Neural progenitor cell (in vitro differentiated cells): Measurements from ENCODE around the gene CDH12. TPM values are rescaled to one million over a fixed set of nuclear protein-coding genes. Genes with fewer than 3 reads are reported as not detected.

ENCODE experiments used
- DNase-seq: peaks from one replicate; pipeline ENCODE4 v3.0.0-alpha.2; 2016; ENCODE audit warnings: low spot score
- H2AFZ ChIP-seq: fragments of 200-600 bp; sonication (generic); replicated peaks from 2 replicates; pipeline ENCODE4 v1.6.1; 2016; ENCODE audit warnings: antibody characterized with exemption
- H3F3A ChIP-seq: fragments of 200-600 bp; sonication (generic); 2 replicates; pipeline ENCODE4 v1.6.1; 2016; ENCODE audit warnings: antibody characterized with exemption, low read depth
- H3K27ac ChIP-seq: fragments of 200-600 bp; sonication (generic); 2 replicates; pipeline ENCODE4 v1.5.1; 2016; ENCODE audit warnings: mild to moderate bottlenecking
- H3K27me3 ChIP-seq: fragments of 200-600 bp; sonication (generic); 2 replicates; pipeline ENCODE4 v1.6.1; 2016; ENCODE audit warnings: mild to moderate bottlenecking, moderate library complexity
- H3K36me3 ChIP-seq: fragments of 200-600 bp; sonication (generic); 2 replicates; pipeline ENCODE4 v1.5.1; 2016
- H3K4me1 ChIP-seq: fragments of 200-600 bp; sonication (generic); 2 replicates; pipeline ENCODE4 v1.6.1; 2016; ENCODE audit warnings: mixed run types
- H3K4me2 ChIP-seq: fragments of 200-600 bp; sonication (generic); 2 replicates; pipeline ENCODE4 v1.6.1; 2016
- H3K4me3 ChIP-seq: fragments of 200-600 bp; sonication (generic); 2 replicates; pipeline ENCODE4 v1.5.1; 2016
- H3K79me2 ChIP-seq: fragments of 200-600 bp; sonication (generic); 2 replicates; pipeline ENCODE4 v1.6.1; 2016; ENCODE audit warnings: low read depth
- H3K9ac ChIP-seq: fragments of 200-600 bp; sonication (generic); 2 replicates; pipeline ENCODE4 v1.6.1; 2016
- H3K9me3 ChIP-seq: fragments of 200-600 bp; sonication (generic); 2 replicates; pipeline ENCODE4 v1.5.1; 2016; ENCODE audit warnings: low read depth
- H4K20me1 ChIP-seq: fragments of 200-600 bp; sonication (generic); 2 replicates; pipeline ENCODE4 v1.6.1; 2016; ENCODE audit warnings: low read depth
- H3K27ac Mint-ChIP-seq: 3 replicates; pipeline ENCODE4 v1.8.0; 2021; ENCODE audit warnings: mixed read lengths
- H3K27me3 Mint-ChIP-seq: 2 replicates; pipeline ENCODE4 v1.8.0; 2022; ENCODE audit warnings: low read depth, mild to moderate bottlenecking, inconsistent platforms, moderate library complexity, mixed read lengths; ENCODE audit not compliant: insufficient read depth
- H3K36me3 Mint-ChIP-seq: 3 replicates; pipeline ENCODE4 v1.8.0; 2021; ENCODE audit warnings: mixed read lengths
- H3K4me1 Mint-ChIP-seq: 3 replicates; pipeline ENCODE4 v1.8.0; 2021; ENCODE audit warnings: mixed read lengths
- H3K4me3 Mint-ChIP-seq: 3 replicates; pipeline ENCODE4 v1.8.0; 2021; ENCODE audit warnings: mild to moderate bottlenecking, moderate library complexity, mixed read lengths
- H3K9me3 Mint-ChIP-seq: 3 replicates; pipeline ENCODE4 v1.8.0; 2020; ENCODE audit warnings: mixed read lengths
- EZH2 ChIP-seq: fragments of 200-600 bp; sonication (generic); IDR thresholded peaks from 2 replicates; pipeline ENCODE4 v1.6.1; 2017; ENCODE audit warnings: antibody characterized with exemption, mild to moderate bottlenecking, moderate library complexity
- EZH2phosphoT487 ChIP-seq: fragments of 200-600 bp; sonication (generic); IDR thresholded peaks from 2 replicates; pipeline ENCODE4 v1.6.1; 2017; ENCODE audit warnings: antibody characterized with exemption
- total RNA-seq: library from RNA; depleted of rRNA; stranded (reverse); fragments of >200 nt; gene quantifications from 2 replicates; pipeline ENCODE4 v1.2.3, GENCODE V29; 2015; ENCODE audit warnings: low replicate concordance
- TF ChIP-seq, protein P1 (sequence below): fragments of 200-600 bp; sonication (generic); IDR thresholded peaks from 2 replicates; pipeline ENCODE4 v1.5.1; 2017; ENCODE audit warnings: antibody characterized with exemption, mild to moderate bottlenecking

Gene CDH12
- total RNA-seq, 1 donor from 2014 or later, result not detected

DNA sequence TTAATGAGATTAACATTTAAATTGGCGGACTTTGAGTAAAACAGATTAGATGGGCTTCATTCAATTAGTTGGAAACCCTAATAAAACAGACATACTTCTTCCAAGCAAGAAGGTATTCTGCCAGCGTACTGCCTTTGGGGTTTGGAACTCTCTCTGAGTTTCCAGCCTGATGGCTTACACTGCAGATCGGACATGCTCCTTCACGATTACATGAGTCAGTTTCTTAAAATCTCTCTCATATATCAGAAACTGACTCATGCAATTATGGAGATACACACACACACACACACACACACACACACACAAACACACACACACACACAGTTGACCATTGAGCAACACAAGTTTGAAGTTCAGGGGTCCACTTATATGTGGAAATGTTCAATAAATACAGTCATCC is 789.4 kb downstream of the CDH12 start:
- H3K27ac Mint-ChIP-seq, result no peak overlapping the region
- no peak for DNase-seq
- no peaks in the 10 kb centered on the region for H3K9me3 ChIP-seq
- no peaks in the 10 kb centered on the region for H3F3A ChIP-seq
- no peak overlapping the region for H3K27ac ChIP-seq
- no peak for TF ChIP-seq EZH2phosphoT487
- TF ChIP-seq, protein P1, sequence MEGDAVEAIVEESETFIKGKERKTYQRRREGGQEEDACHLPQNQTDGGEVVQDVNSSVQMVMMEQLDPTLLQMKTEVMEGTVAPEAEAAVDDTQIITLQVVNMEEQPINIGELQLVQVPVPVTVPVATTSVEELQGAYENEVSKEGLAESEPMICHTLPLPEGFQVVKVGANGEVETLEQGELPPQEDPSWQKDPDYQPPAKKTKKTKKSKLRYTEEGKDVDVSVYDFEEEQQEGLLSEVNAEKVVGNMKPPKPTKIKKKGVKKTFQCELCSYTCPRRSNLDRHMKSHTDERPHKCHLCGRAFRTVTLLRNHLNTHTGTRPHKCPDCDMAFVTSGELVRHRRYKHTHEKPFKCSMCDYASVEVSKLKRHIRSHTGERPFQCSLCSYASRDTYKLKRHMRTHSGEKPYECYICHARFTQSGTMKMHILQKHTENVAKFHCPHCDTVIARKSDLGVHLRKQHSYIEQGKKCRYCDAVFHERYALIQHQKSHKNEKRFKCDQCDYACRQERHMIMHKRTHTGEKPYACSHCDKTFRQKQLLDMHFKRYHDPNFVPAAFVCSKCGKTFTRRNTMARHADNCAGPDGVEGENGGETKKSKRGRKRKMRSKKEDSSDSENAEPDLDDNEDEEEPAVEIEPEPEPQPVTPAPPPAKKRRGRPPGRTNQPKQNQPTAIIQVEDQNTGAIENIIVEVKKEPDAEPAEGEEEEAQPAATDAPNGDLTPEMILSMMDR, result no peak
- TF ChIP-seq EZH2, result no peak
- no peaks in the 10 kb centered on the region for H3K36me3 Mint-ChIP-seq
- no peaks in the 10 kb centered on the region for H3K27me3 Mint-ChIP-seq
- no peaks in the 10 kb centered on the region for H3K36me3 ChIP-seq
- H3K79me2 ChIP-seq, result no peaks in the 10 kb centered on the region
- no peaks in the 10 kb centered on the region for H3K4me1 Mint-ChIP-seq
- no peaks in the 10 kb centered on the region for H3K9me3 Mint-ChIP-seq
- no peak overlapping the region for H3K9ac ChIP-seq
- no peak overlapping the region for H3K4me3 ChIP-seq
- no peak overlapping the region for H3K4me2 ChIP-seq
- no peak overlapping the region for H3K4me3 Mint-ChIP-seq
- no peaks in the 10 kb centered on the region for H3K4me1 ChIP-seq
- no peaks in the 10 kb centered on the region for H4K20me1 ChIP-seq
- H2AFZ ChIP-seq, result no peak overlapping the region
- no peaks in the 10 kb centered on the region for H3K27me3 ChIP-seq

DNA sequence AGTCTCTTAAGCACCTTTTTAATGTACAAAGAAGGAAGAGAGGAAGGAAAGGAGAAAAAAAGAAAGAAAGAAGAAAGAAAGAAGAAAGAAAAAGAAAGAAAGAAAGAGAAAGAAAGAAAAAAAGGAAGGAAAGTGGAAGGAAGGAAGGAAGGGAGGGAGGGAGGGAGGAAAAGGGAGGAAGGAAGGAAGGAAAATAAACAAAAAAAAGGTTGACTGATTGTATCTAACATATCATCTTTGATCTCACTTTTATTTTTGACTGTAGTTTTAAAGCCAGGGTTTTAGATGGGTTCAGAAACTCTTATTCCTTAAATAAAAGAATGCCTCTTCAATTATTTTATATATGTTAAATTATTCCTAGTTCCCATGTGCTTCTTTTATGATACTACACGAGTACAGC is 794.5 kb downstream of the CDH12 start:
- no peaks in the 10 kb centered on the region for H3K9me3 ChIP-seq
- no peak overlapping the region for H2AFZ ChIP-seq
- no peak overlapping the region for H3K4me3 ChIP-seq
- no peaks in the 10 kb centered on the region for H3K79me2 ChIP-seq
- H3K27me3 Mint-ChIP-seq, result no peaks in the 10 kb centered on the region
- no peaks in the 10 kb centered on the region for H4K20me1 ChIP-seq
- H3K27ac Mint-ChIP-seq, result no peak overlapping the region
- H3K4me2 ChIP-seq, result no peak overlapping the region
- no peaks in the 10 kb centered on the region for H3K36me3 Mint-ChIP-seq
- no peak overlapping the region for H3K9ac ChIP-seq
- no peak for DNase-seq
- H3F3A ChIP-seq, result no peaks in the 10 kb centered on the region
- H3K27ac ChIP-seq, result no peak overlapping the region
- TF ChIP-seq EZH2phosphoT487 (no peak), EZH2 (no peak)
- TF ChIP-seq, protein P1, result no peak
- H3K36me3 ChIP-seq, result no peaks in the 10 kb centered on the region
- no peak overlapping the region for H3K4me3 Mint-ChIP-seq
- no peaks in the 10 kb centered on the region for H3K27me3 ChIP-seq
- H3K4me1 Mint-ChIP-seq, result peaks cover under 1% of the 10 kb centered on the region
- H3K9me3 Mint-ChIP-seq, result no peaks in the 10 kb centered on the region
- no peaks in the 10 kb centered on the region for H3K4me1 ChIP-seq

DNA sequence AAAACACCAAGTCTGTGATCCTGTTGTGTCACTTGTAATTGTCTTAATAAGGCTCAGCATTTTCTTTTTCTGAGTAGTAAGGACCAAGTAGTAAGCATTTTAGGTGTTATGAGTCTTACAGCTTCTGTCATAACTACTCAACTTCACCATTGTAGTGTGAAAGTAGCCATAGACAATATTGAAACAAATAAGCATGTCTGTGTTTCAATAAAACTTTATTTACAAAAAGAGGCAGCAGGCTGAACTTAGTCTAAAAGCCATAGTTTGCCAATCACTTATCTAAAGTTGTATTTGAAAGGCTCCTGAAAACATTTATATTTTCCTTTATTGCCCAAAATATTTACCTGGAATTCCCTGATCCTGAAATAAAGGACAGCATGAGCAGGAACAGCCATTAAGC is 796.1 kb downstream of the CDH12 start:
- Mint-ChIP-seq H3K4me3 (no peak overlapping the region), H3K27me3 (no peaks in the 10 kb centered on the region), H3K36me3 (no peaks in the 10 kb centered on the region), H3K4me1 (peaks cover 12% of the 10 kb centered on the region), H3K27ac (no peak overlapping the region), H3K9me3 (no peaks in the 10 kb centered on the region)
- H3K9ac ChIP-seq, result no peak overlapping the region
- TF ChIP-seq EZH2 (no peak), EZH2phosphoT487 (no peak)
- TF ChIP-seq, protein P1, result no peak
- no peaks in the 10 kb centered on the region for H3K9me3 ChIP-seq
- no peaks in the 10 kb centered on the region for H3F3A ChIP-seq
- no peaks in the 10 kb centered on the region for H3K27me3 ChIP-seq
- H3K4me2 ChIP-seq, result no peak overlapping the region
- no peaks in the 10 kb centered on the region for H3K79me2 ChIP-seq
- no peak overlapping the region for H2AFZ ChIP-seq
- no peaks in the 10 kb centered on the region for H4K20me1 ChIP-seq
- no peaks in the 10 kb centered on the region for H3K36me3 ChIP-seq
- H3K27ac ChIP-seq, result no peak overlapping the region
- DNase-seq, result no peak
- H3K4me3 ChIP-seq, result no peak overlapping the region
- peaks cover 6% of the 10 kb centered on the region for H3K4me1 ChIP-seq

DNA sequence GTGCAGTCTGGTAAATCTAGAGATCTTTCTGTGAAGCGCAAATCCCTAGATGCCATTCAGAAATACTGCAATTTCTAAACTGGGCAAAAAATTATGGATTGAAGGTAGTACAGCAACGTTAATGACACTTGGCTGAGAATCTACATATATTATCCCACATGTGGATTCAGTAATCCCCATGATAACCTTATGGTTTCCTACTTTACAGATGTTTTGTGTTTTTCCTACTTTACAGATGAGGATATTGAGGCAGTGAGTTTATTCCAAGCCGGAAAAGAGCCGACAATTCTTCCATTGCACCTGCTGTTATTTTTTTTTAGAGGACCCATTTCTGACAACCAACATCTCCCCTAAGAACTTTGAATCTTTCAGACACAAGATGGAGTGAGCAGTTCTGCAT is 796.5 kb downstream of the CDH12 start:
- Histone ChIP-seq H3F3A (no peaks in the 10 kb centered on the region), H3K9me3 (no peaks in the 10 kb centered on the region), H3K9ac (no peak overlapping the region), H3K36me3 (no peaks in the 10 kb centered on the region), H3K4me3 (no peak overlapping the region), H2AFZ (no peak overlapping the region), H3K4me2 (no peak overlapping the region), H3K79me2 (no peaks in the 10 kb centered on the region), H3K27me3 (no peaks in the 10 kb centered on the region), H3K4me1 (peaks cover 10% of the 10 kb centered on the region), H4K20me1 (no peaks in the 10 kb centered on the region), H3K27ac (no peak overlapping the region)
- no peak overlapping the region for H3K4me3 Mint-ChIP-seq
- H3K9me3 Mint-ChIP-seq, result no peaks in the 10 kb centered on the region
- H3K27me3 Mint-ChIP-seq, result no peaks in the 10 kb centered on the region
- no peak overlapping the region for H3K27ac Mint-ChIP-seq
- TF ChIP-seq, protein P1, result no peak
- TF ChIP-seq EZH2 (no peak), EZH2phosphoT487 (no peak)
- no peaks in the 10 kb centered on the region for H3K36me3 Mint-ChIP-seq
- DNase-seq, result no peak
- peaks cover 15% of the 10 kb centered on the region for H3K4me1 Mint-ChIP-seq
